GM19467 (cell line): ENCODE data around the gene GDI2.

Experiments used
- ATAC-seq: cut with Tn5 transposase; IDR thresholded peaks from one replicate; pipeline ENCODE4 v1.9.1; 2021; ENCODE audit warnings: mild to moderate bottlenecking, moderate library complexity; ENCODE audit not compliant: unreplicated experiment

GDI2 gene

GRCh38 chr10:5746197-5746596 is 67.0 kb downstream of the GDI2 start:
- no peak for ATAC-seq

- no peak for ATAC-seq
Observed at GRCh38 chr10:5744849-5745248, 68.4 kb downstream of the GDI2 start.

- ATAC-seq = no peak
Observed at GRCh38 chr10:5743736-5744135, 69.5 kb downstream of the GDI2 start.

GRCh38 chr10:5742116-5742515 is 71.1 kb downstream of the GDI2 start:
- ATAC-seq = no peak

- no peak for ATAC-seq
Observed at GRCh38 chr10:5741276-5741675, 72.0 kb downstream of the GDI2 start.

GRCh38 chr10:5738427-5738826 is 74.8 kb downstream of the GDI2 start:
- ATAC-seq = no peak

DNA sequence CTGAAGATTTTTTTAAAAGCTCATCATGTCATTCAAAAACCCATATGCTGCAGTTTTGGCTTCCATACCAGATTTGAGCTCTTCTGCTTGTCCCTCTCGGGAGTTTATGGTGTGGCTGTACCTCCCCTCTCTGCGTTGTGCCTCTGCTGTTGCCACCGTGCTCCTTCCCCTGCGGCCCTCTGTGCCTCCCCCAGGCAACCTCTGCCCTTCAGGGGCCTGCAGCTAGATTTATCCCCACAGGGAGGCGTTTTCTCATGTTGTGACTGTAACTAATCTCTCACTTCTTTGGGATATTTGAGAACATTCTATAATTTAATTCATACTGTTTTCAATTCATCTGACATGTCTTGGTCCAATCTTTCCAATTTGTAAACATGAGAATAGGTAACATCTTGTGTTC is 75.9 kb downstream of the GDI2 start:
- no peak for ATAC-seq

- ATAC-seq = no peak
Observed at GRCh38 chr10:5736591-5736990, 76.6 kb downstream of the GDI2 start.

- ATAC-seq = no peak
Observed at GRCh38 chr10:5735119-5735518, 78.1 kb downstream of the GDI2 start.

DNA sequence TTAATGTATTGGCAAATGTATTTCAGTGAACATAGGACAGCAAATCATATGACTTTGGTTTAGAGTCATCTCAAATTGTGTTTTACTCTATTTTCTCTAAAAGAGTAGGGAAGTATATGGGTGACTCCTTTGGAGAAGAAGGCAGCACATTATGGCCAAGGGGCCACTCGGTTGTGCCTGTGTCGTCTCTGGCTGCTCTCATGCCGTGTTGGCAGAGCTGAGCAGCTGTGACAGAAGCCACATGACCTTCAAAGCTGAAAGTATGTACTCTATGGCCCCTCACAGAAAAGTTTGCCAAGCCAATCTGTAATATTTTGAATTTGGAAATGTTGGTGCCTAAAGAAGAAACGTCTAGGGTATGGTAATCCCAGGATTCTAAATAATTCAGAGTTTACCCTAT is 81.1 kb downstream of the GDI2 start:
- no peak for ATAC-seq

DNA sequence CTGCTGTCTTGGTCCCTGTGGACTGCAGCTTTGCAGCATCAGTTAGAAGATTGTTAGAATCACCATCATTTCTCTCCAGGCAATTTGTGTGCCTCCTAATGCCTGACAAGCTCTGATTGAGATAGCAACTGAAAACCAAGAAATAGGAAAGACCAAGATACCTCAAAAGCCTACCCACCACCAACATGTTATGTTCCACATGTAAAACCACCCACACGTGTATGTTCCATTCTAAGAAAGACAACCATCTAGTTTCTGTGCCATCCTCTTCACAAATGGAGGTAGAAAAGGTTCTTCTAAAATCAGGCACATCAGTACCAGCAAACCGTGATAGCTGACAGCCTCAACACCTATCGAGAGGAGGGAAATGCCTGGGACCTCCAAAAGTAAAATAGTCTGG is 81.7 kb downstream of the GDI2 start:
- no peak for ATAC-seq

GRCh38 chr10:5730766-5731165 is 82.5 kb downstream of the GDI2 start:
- ATAC-seq = no peak

GRCh38 chr10:5723692-5724091 is 89.5 kb downstream of the GDI2 start:
- no peak for ATAC-seq

- ATAC-seq = no peak
Observed at GRCh38 chr10:5720182-5720581, 93.1 kb downstream of the GDI2 start.

- ATAC-seq = no peak
Observed at GRCh38 chr10:5719546-5719945, 93.7 kb downstream of the GDI2 start.
